Measurements from ENCODE around the gene PRDX3. TPM values are rescaled to one million over a fixed set of nuclear protein-coding genes. Genes with fewer than 3 reads are reported as not detected.

The PRDX3 gene
- total RNA-seq, 1 experiment from 2014 or later, result 167 TPM

DNA sequence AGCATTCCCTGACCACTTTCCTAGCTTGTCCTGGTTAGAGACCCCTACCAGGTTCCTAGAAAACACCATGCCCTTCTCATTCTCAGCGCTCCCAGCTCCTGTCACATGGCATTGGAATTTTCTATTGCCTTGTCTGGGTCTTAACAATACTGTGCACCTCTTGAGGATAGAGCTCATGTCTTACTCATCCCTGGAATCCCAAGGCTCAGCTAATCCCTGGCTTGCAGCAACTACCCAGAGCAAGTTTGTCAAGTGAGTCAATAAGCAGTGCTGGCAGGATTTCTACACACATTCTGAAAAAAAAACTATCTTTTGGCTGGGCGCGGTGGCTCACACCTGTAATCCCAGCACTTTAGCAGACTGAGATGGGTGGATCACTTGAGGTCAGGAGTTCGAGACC, 11.7 kb upstream of the PRDX3 start (continued):
- TF ChIP-seq ZNF138 (CRISPR knock-in tag; conservative IDR thresholded peaks at IDR 0.05) (no peak), CREM (CRISPR knock-in tag; IDR thresholded peaks at IDR 0.05) (no peak), GTF2I (CRISPR knock-in tag; conservative IDR thresholded peaks at IDR 0.05) (no peak)
- TF ChIP-seq, protein P1, sequence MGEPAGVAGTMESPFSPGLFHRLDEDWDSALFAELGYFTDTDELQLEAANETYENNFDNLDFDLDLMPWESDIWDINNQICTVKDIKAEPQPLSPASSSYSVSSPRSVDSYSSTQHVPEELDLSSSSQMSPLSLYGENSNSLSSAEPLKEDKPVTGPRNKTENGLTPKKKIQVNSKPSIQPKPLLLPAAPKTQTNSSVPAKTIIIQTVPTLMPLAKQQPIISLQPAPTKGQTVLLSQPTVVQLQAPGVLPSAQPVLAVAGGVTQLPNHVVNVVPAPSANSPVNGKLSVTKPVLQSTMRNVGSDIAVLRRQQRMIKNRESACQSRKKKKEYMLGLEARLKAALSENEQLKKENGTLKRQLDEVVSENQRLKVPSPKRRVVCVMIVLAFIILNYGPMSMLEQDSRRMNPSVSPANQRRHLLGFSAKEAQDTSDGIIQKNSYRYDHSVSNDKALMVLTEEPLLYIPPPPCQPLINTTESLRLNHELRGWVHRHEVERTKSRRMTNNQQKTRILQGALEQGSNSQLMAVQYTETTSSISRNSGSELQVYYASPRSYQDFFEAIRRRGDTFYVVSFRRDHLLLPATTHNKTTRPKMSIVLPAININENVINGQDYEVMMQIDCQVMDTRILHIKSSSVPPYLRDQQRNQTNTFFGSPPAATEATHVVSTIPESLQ (CRISPR knock-in tag; IDR thresholded peaks at IDR 0.05), result no peak
- TF ChIP-seq, protein P2, sequence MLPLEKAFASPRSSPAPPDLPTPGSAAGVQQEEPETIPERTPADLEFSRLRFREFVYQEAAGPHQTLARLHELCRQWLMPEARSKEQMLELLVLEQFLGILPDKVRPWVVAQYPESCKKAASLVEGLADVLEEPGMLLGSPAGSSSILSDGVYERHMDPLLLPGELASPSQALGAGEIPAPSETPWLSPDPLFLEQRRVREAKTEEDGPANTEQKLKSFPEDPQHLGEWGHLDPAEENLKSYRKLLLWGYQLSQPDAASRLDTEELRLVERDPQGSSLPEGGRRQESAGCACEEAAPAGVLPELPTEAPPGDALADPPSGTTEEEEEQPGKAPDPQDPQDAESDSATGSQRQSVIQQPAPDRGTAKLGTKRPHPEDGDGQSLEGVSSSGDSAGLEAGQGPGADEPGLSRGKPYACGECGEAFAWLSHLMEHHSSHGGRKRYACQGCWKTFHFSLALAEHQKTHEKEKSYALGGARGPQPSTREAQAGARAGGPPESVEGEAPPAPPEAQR (CRISPR knock-in tag; IDR thresholded peaks at IDR 0.05), result no peak

DNA sequence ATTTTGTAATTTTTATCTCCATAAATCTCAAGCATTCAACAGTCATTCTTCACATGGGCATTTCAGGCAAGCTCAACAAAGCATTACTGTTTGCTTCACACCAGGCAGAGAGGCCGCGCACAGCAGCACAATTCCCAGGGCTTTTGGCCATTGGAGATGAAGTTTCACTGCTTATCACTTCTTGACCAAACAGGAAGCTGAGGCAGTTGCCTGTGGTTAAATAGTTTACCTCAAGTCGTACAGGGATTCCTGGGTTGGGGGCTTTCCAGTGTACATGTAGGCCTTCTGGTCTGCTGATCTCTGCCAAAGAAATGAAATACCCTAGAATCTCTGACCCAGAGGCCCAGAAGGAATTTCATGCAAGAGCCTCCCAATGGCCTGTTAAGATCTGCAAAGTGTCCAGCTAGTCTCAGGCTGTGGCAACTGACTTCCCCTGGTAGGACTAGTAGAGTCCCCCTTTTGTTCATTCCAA, 11.2 kb upstream of the PRDX3 start:
- no peak for ATAC-seq
- no peak for DNase-seq (ENCODE audit: low spot score)
- Mint-ChIP-seq H3K4me1 (no peaks in the 10 kb centered on the region), H3K27me3 (ENCODE audit: low read depth) (no peaks in the 10 kb centered on the region), H3K27ac (no peak overlapping the region), H3K4me3 (no peak overlapping the region), H3K9me3 (no peaks in the 10 kb centered on the region), H3K36me3 (no peaks in the 10 kb centered on the region)
- CTCF ChIA-PET, result interaction anchor here (0.5 to 4.2 kb wide), 5 partner anchors 9 to 299 kb away, joined by 3 to 39 read pairs (median 5); no protein-coding TSS in a partner anchor
- TF ChIP-seq, protein P3, sequence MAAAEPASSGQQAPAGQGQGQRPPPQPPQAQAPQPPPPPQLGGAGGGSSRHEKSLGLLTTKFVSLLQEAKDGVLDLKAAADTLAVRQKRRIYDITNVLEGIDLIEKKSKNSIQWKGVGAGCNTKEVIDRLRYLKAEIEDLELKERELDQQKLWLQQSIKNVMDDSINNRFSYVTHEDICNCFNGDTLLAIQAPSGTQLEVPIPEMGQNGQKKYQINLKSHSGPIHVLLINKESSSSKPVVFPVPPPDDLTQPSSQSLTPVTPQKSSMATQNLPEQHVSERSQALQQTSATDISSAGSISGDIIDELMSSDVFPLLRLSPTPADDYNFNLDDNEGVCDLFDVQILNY (CRISPR knock-in tag; IDR thresholded peaks at IDR 0.05), result no peak
- no peak for TF ChIP-seq ZNF317 (CRISPR knock-in tag; IDR thresholded peaks at IDR 0.05; ENCODE audit: borderline replicate concordance, low read depth)
- TF ChIP-seq OVOL2 (CRISPR knock-in tag; IDR thresholded peaks at IDR 0.05; ENCODE audit: borderline replicate concordance), result no peak
- no peak for TF ChIP-seq KAT7 (CRISPR knock-in tag; IDR thresholded peaks at IDR 0.05; ENCODE audit: borderline replicate concordance)
- TF ChIP-seq, protein P4, sequence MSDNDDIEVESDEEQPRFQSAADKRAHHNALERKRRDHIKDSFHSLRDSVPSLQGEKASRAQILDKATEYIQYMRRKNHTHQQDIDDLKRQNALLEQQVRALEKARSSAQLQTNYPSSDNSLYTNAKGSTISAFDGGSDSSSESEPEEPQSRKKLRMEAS (CRISPR knock-in tag; IDR thresholded peaks at IDR 0.05), result no peak
- TF ChIP-seq, protein P5, sequence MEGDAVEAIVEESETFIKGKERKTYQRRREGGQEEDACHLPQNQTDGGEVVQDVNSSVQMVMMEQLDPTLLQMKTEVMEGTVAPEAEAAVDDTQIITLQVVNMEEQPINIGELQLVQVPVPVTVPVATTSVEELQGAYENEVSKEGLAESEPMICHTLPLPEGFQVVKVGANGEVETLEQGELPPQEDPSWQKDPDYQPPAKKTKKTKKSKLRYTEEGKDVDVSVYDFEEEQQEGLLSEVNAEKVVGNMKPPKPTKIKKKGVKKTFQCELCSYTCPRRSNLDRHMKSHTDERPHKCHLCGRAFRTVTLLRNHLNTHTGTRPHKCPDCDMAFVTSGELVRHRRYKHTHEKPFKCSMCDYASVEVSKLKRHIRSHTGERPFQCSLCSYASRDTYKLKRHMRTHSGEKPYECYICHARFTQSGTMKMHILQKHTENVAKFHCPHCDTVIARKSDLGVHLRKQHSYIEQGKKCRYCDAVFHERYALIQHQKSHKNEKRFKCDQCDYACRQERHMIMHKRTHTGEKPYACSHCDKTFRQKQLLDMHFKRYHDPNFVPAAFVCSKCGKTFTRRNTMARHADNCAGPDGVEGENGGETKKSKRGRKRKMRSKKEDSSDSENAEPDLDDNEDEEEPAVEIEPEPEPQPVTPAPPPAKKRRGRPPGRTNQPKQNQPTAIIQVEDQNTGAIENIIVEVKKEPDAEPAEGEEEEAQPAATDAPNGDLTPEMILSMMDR (IDR thresholded peaks at IDR 0.05), result no peak
- no peak for TF ChIP-seq FOXJ3 (CRISPR knock-in tag; IDR thresholded peaks at IDR 0.05; ENCODE audit: borderline replicate concordance)
- TF ChIP-seq, protein P6, sequence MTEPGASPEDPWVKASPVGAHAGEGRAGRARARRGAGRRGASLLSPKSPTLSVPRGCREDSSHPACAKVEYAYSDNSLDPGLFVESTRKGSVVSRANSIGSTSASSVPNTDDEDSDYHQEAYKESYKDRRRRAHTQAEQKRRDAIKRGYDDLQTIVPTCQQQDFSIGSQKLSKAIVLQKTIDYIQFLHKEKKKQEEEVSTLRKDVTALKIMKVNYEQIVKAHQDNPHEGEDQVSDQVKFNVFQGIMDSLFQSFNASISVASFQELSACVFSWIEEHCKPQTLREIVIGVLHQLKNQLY (CRISPR knock-in tag; IDR thresholded peaks at IDR 0.05), result no peak
- TF ChIP-seq, protein P7, sequence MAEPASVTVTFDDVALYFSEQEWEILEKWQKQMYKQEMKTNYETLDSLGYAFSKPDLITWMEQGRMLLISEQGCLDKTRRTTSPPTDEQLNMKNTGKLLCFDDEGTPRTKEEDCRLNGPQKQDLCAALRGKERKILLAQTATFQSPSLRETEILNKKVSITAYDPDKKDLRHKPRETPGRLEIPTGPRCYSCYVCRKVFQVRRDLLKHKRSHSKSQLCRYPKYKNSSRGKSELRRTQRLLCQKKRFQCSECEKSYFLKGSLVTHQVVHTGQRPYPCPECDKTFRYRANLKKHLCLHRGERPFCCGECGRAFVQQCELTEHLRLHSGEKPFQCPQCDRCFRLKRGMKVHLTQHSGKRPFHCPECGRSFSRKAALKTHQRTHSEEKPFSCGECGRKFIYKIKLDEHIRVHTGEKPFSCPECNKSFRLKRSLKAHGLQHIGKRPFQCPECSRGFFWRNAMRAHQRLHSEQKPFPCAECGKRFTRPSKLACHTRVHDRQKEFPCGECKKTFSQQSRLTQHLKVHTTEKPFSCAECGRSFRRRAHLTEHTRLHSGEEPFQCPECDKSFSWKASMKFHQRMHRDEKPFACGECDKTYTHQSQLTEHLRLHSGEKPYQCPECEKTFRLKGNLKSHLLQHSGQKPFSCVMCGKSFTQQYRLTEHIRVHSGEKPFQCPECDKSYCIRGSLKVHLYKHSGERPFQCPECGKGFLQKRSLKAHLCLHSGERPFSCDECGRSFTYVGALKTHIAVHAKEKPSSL (CRISPR knock-in tag; conservative IDR thresholded peaks at IDR 0.05), result no peak
- TF ChIP-seq ZNF138 (CRISPR knock-in tag; conservative IDR thresholded peaks at IDR 0.05), result no peak
- no peak for TF ChIP-seq HMGA2 (CRISPR knock-in tag; IDR thresholded peaks at IDR 0.05)
- TF ChIP-seq ZNF219 (CRISPR knock-in tag; IDR thresholded peaks at IDR 0.05; ENCODE audit: borderline replicate concordance), result no peak
- POLR2A ChIA-PET, result no interaction called here
